ENCODE results near the gene TRMT61B.
A peak's percentile ranks its signal among the peaks of the same experiment; 100 is the strongest.

TRMT61B gene

DNA sequence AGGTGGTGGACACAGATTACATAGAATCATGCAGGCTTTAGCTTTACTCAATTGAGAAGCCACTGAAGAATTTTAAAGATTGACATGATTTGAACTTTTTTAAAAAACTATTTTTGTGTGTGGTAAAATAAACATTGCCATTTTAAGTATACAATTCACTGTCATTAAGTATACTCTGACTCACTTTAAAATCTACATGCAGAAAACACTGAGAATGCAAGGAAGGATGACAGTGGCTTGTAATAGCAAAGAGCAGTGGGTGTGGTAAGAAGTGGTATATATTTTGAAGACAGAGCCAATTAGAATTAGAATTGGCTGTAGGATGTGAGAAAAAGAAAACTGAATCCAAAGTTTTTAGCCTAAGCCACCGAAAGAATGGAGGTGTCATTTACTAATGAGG, 14.9 kb downstream of the TRMT61B start:
- no peak overlapping the region for H3K4me3 Mint-ChIP-seq
- H3K27me3 Mint-ChIP-seq (ENCODE audit: low read depth, poor library complexity) = no peaks in the 10 kb centered on the region
- peak overlapping the region; percentile 62 for H3K27ac Mint-ChIP-seq
- DNase-seq = no peak
- TF ChIP-seq, protein P1, sequence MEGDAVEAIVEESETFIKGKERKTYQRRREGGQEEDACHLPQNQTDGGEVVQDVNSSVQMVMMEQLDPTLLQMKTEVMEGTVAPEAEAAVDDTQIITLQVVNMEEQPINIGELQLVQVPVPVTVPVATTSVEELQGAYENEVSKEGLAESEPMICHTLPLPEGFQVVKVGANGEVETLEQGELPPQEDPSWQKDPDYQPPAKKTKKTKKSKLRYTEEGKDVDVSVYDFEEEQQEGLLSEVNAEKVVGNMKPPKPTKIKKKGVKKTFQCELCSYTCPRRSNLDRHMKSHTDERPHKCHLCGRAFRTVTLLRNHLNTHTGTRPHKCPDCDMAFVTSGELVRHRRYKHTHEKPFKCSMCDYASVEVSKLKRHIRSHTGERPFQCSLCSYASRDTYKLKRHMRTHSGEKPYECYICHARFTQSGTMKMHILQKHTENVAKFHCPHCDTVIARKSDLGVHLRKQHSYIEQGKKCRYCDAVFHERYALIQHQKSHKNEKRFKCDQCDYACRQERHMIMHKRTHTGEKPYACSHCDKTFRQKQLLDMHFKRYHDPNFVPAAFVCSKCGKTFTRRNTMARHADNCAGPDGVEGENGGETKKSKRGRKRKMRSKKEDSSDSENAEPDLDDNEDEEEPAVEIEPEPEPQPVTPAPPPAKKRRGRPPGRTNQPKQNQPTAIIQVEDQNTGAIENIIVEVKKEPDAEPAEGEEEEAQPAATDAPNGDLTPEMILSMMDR (IDR thresholded peaks at IDR 0.05) = no peak
- H3K9me3 Mint-ChIP-seq = no peaks in the 10 kb centered on the region
- peaks cover 41% of the 10 kb centered on the region for H3K36me3 Mint-ChIP-seq (ENCODE audit: low read depth)
- H3K4me1 Mint-ChIP-seq = no peaks in the 10 kb centered on the region

DNA sequence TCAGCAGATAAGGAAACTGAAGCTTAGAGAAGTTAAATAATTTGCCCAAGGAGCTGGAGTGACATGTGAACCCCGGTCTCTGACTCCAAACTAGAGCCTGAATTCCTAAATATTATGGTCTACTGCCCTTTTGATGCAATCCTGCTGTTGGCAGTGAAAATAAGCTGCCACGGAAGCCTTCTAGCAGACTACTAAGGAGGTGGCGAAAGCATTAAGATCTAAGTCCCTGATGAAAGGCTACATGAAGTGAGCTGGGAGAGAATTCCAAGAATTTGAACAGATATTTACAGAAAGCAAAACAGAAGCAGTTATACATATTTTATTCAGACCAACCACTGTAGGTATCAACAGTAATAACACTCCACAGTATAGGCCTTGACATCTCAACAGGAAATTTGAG, 28.1 kb downstream of the TRMT61B start:
- TF ChIP-seq, protein P1 (IDR thresholded peaks at IDR 0.05) = no peak
- H3K4me1 Mint-ChIP-seq = no peaks in the 10 kb centered on the region
- H3K27me3 Mint-ChIP-seq (ENCODE audit: low read depth, poor library complexity) = peaks cover 5% of the 10 kb centered on the region
- H3K9me3 Mint-ChIP-seq = no peaks in the 10 kb centered on the region
- H3K36me3 Mint-ChIP-seq (ENCODE audit: low read depth) = peaks cover 13% of the 10 kb centered on the region
- H3K4me3 Mint-ChIP-seq = no peak overlapping the region
- no peak overlapping the region for H3K27ac Mint-ChIP-seq
- no peak for DNase-seq

DNA sequence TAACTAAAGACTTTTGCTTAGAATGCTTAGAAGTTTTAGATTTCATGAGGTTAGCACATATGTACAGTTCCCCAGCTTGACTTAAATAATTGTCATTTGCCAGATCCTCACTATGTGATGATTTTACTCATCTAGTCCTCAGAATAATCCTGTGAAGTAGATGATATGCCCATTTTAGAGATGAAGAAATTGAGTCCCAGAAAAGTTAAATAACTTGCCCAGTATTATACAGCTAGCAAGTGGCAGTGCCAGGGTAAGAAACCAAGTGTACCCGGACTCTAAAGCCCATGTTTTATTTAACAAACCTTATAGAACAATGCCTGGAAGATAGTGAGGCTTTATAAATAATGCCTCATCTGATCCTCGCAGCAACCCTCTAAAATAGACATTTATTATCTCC, 31.1 kb downstream of the TRMT61B start:
- TF ChIP-seq, protein P1 (IDR thresholded peaks at IDR 0.05) = no peak
- no peaks in the 10 kb centered on the region for H3K9me3 Mint-ChIP-seq
- no peaks in the 10 kb centered on the region for H3K4me1 Mint-ChIP-seq
- no peak for DNase-seq
- no peak overlapping the region for H3K4me3 Mint-ChIP-seq
- H3K27me3 Mint-ChIP-seq (ENCODE audit: low read depth, poor library complexity) = peaks cover 19% of the 10 kb centered on the region
- no peak overlapping the region for H3K27ac Mint-ChIP-seq
- no peaks in the 10 kb centered on the region for H3K36me3 Mint-ChIP-seq (ENCODE audit: low read depth)

DNA sequence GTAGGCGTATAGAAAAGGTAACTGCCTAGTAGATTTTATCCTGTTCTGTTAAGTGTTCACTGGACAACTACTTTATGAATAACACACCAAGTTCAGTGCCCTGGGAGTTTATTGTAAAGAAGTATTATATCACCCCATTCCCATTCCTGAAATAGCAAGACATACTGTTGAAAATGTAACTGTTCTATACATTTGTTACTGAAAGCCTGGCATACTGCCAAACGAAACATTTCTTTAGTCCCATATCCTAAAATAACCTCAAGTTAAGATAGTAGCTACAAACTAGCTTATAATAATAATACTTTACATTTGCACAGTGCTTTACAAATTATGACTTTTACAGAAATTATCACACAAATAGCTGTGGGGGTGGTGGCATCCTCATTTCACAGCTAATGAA, 34.3 kb downstream of the TRMT61B start:
- DNase-seq = no peak
- Mint-ChIP-seq H3K9me3 (no peaks in the 10 kb centered on the region), H3K4me1 (no peaks in the 10 kb centered on the region), H3K27me3 (ENCODE audit: low read depth, poor library complexity) (peaks cover 19% of the 10 kb centered on the region), H3K27ac (no peak overlapping the region), H3K36me3 (ENCODE audit: low read depth) (no peaks in the 10 kb centered on the region), H3K4me3 (no peak overlapping the region)
- TF ChIP-seq, protein P1 (IDR thresholded peaks at IDR 0.05) = no peak

DNA sequence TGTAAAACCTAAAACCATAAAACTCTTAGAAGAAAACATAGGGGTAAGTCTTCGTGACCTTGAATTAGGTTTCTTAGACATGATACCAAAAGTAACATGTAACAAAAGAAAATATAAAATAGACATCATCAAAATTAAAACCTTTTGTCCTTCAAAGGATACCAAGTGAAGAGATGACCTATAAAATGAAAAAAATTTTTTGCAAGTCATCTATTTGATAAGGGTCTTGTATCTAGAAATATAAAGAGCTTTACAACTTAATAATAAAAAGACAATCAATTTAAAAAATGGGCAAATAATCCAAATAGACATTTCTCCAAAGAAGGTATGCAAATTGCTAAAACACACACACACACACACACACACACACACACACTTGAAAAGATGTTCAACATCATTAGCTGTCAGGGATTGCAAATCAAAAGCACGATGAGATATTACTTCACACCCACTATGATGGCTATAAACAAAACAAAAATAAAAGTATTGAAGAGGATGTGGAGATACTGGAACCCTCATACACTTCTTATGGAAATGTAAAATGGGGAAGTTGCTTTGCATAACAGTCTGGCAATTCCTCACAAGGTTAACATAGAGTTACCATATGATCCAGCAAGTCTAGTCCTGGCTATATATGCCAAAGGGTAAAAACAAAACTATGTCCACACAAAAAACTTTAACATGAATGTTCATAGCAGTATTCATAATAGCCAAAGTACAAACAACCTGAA, 36.2 kb downstream of the TRMT61B start:
- TF ChIP-seq, protein P1 (IDR thresholded peaks at IDR 0.05) = no peak
- H3K36me3 Mint-ChIP-seq (ENCODE audit: low read depth) = no peaks in the 10 kb centered on the region
- no peaks in the 10 kb centered on the region for H3K9me3 Mint-ChIP-seq
- no peak for DNase-seq
- no peak overlapping the region for H3K4me3 Mint-ChIP-seq
- H3K27ac Mint-ChIP-seq = no peak overlapping the region
- H3K4me1 Mint-ChIP-seq = no peaks in the 10 kb centered on the region
- peaks cover 19% of the 10 kb centered on the region for H3K27me3 Mint-ChIP-seq (ENCODE audit: low read depth, poor library complexity)

DNA sequence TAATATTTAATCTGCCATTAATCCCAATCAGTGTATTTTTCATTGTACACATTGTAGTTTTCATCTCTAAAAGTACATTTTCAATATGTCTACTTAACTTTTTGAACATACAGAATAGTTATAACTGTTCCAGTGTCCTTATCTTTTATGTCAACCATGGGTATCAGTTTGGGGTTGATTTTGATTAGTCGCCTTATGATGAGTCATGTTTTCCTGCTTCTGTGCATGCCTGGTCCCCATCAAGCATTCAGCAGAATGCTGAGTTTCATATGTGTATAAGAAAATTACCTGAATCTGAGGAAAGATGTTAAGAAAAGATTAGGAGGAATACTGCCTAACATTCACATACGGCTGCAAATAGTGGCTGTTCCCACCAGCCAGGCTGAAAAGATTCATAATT, 41.7 kb downstream of the TRMT61B start:
- Mint-ChIP-seq H3K27me3 (ENCODE audit: low read depth, poor library complexity) (no peaks in the 10 kb centered on the region), H3K4me1 (no peaks in the 10 kb centered on the region), H3K9me3 (no peaks in the 10 kb centered on the region), H3K4me3 (no peak overlapping the region), H3K27ac (no peak overlapping the region), H3K36me3 (ENCODE audit: low read depth) (peaks cover 7% of the 10 kb centered on the region)
- DNase-seq = no peak
- TF ChIP-seq, protein P1 (IDR thresholded peaks at IDR 0.05) = no peak

All from nephron progenitor cell (in vitro differentiated cells).